ENCODE measurements around the gene KBTBD13. TPM values are rescaled to one million over a fixed set of nuclear protein-coding genes. Genes with fewer than 3 reads are reported as not detected.

KBTBD13 gene
- total and polyA plus RNA-seq, 11 donors = 0.78 to 11.8 (median 4.2) TPM

- no peaks in the 10 kb centered on the region for H3K36me3 ChIP-seq
- TF ChIP-seq CTCF (IDR thresholded peaks at IDR 0.05) (peak in 2 of 12 donors; percentile 7 to 14), POLR2A (IDR thresholded peaks at IDR 0.05) (no peak)
- intact Hi-C loops (cut with DNase I) = loop anchor here in 4 of 10 donors (5.0 to 10.0 kb wide), 2 partner anchors 34 to 52 kb away; no protein-coding TSS in a partner anchor
- WGBS, 4 donors = 61 to 68% (median 65%) methylated on average over 4 to 6 of the region's 6 CpGs
- H3K27ac ChIP-seq = peak overlapping the region in 10 of 12 donors; percentile 64 to 97 (median 92)
- no peaks in the 10 kb centered on the region for H3K9me3 ChIP-seq
- no peak for ATAC-seq
- no peak overlapping the region for H3K4me3 ChIP-seq
- H3K27me3 ChIP-seq = peaks cover 0 to 3% (median 0%) of the 10 kb centered on the region in 9 donors
- DNase-seq = peak in 1 of 5 donors; percentile 25
- H3K4me1 ChIP-seq = peaks cover 12 to 84% (median 46%) of the 10 kb centered on the region in 12 donors
Measured at GRCh38 chr15:65086680-65087111, 10.2 kb downstream of the KBTBD13 start.

- Histone ChIP-seq H3K27ac (peak overlapping the region; percentile 77 to 97 (median 90)), H3K4me1 (peaks cover 9 to 81% (median 41%) of the 10 kb centered on the region in 12 donors), H3K4me3 (no peak overlapping the region), H3K27me3 (peaks cover 0 to 3% (median 0%) of the 10 kb centered on the region in 9 donors), H3K9me3 (no peaks in the 10 kb centered on the region), H3K36me3 (no peaks in the 10 kb centered on the region)
- TF ChIP-seq CTCF (IDR thresholded peaks at IDR 0.05) (no peak), POLR2A (IDR thresholded peaks at IDR 0.05) (no peak)
- intact Hi-C loops (cut with DNase I) = loop anchor here in 4 of 10 donors (5.0 to 10.0 kb wide), 2 partner anchors 35 to 53 kb away; no protein-coding TSS in a partner anchor
- ATAC-seq (peak in 2 of 4 donors; percentile 1 to 7), DNase-seq (peak in 1 of 5 donors; percentile 29)
- 40 to 82% (median 71%) methylated on average over 1 to 3 of the region's 3 CpGs for WGBS, 4 donors
Measured at GRCh38 chr15:65087411-65087810, 10.9 kb downstream of the KBTBD13 start.

DNA sequence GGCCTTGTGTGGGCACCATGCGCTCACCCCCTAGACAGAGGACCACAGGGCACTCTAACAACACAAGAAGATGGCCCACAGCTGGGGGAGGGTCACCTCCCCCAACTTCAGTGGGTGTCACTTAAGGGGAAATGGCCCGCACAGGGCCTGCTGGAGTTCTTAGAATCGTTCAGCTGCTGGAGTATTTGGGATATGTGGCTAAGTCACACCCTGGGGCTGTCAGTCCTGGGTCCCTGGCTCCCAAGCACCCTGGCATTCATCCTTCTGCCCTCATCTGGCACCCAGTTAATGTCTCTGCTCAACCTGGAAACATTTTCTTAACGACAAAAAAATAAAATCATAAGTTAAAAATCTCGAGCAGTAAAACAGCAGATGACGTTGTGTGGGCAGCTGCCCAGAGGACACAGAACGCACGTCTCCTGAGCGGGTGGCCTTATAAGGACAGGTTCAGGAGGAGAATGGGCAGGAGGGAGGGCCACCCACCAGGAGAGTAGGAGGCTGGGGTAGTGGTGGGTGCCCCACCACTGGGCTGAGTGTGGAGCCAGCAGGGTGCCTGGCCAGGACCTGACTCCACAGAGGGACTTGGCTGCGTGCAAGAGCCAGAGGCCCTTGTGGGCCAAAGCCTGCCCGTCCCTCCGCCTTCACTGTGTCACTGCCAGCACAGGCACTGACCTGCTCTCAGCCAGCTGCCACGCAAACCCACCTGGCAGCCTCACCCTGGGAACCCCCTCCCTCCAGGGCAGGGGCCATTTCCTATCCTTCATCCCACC lies 11.5 kb downstream of the KBTBD13 start:
- Histone ChIP-seq H3K4me1 (peaks cover 2 to 75% (median 36%) of the 10 kb centered on the region in 12 donors), H3K27me3 (peaks cover 0 to 3% (median 0%) of the 10 kb centered on the region in 9 donors), H3K9me3 (no peaks in the 10 kb centered on the region), H3K36me3 (peaks cover 0 to 5% (median 0%) of the 10 kb centered on the region in 9 donors), H3K4me3 (no peak overlapping the region), H3K27ac (peak overlapping the region; percentile 77 to 97 (median 90))
- intact Hi-C loops (cut with DNase I) = loop anchor here in 5 of 10 donors (2.0 to 10.0 kb wide), 3 partner anchors 33 to 53 kb away; no protein-coding TSS in a partner anchor
- 50 to 62% (median 50%) methylated on average over 12 to 13 of the region's 13 CpGs for WGBS, 4 donors
- ATAC-seq (peak; percentile 69 to 86 (median 82)), DNase-seq (peak; percentile 63 to 89 (median 80))
- TF ChIP-seq POLR2A (IDR thresholded peaks at IDR 0.05) (no peak), CTCF (IDR thresholded peaks at IDR 0.05) (no peak)

DNA sequence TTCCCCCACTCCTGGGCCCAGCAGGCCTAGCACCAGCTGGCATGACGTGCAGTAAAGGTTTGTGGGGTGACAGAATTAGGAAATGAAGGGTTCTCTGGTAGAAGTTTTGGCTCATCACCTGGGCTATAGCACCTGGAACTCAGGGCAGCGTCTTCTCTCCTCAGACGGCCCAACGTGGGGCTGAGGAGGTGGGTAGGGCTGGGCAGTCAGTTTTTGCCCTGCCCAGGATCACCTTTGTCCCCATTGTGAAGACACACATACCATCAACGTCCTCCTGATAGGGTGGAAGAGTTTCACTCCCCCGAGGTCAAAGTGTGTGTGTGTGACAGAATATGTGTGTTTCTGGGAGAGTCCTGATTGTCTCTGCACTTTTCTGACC lies 12.1 kb downstream of the KBTBD13 start:
- Histone ChIP-seq H3K4me3 (no peak overlapping the region), H3K27ac (peak overlapping the region; percentile 77 to 97 (median 90)), H3K4me1 (peaks cover 0 to 70% (median 35%) of the 10 kb centered on the region in 12 donors), H3K36me3 (peaks cover 0 to 7% (median 0%) of the 10 kb centered on the region in 9 donors), H3K9me3 (no peaks in the 10 kb centered on the region), H3K27me3 (peaks cover 0 to 3% (median 0%) of the 10 kb centered on the region in 9 donors)
- ATAC-seq = peak in 1 of 4 donors; percentile 6
- TF ChIP-seq CTCF (IDR thresholded peaks at IDR 0.05) = no peak
- no peak for TF ChIP-seq POLR2A (IDR thresholded peaks at IDR 0.05)
- intact Hi-C loops (cut with DNase I) = loop anchor here in 5 of 10 donors (2.0 to 10.0 kb wide), 3 partner anchors 34 to 54 kb away; no protein-coding TSS in a partner anchor
- DNase-seq = no peak
- WGBS, 4 donors = 25 to 50% (median 48%) methylated on average over 6 of the region's 6 CpGs

Measured in heart left ventricle (tissue), 16 donors.